ENCODE data around the gene KLK12. TPM values are rescaled to one million over a fixed set of nuclear protein-coding genes. Genes with fewer than 3 reads are reported as not detected.

KLK12 gene
- total RNA-seq, result not detected in 2 replicates

- no peak for DNase-seq (ENCODE audit: low read depth, low spot score)
These were observed at the start of gene KLK12 for GRCh38 chr19:51034704-51035103. Gene KLK12 (minus strand): TSS chr19:51035002. CDS start chr19:51034621, 381 bp downstream.

DNA sequence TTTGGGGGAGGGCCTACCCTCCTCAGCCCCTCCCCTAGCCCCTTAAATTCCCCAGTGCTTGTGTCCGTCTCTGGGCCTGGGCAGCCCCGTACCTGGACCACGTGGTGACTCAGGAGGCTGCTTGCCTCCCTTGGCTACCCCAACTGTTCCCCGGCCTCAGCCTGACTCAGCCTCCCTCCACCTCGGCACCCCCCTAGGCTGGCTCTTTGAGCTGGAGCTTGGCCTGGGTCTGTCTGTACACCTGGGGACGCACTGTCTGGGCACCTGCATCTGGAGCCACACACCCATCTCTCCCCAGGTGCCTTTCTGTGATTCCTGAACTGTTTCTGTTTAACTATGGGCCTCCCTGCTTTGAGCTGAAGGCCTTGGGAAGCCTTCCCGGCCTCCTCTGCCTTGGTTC lies 49.7 kb upstream of the KLK12 start:
- no peak for DNase-seq (ENCODE audit: low read depth, low spot score)

DNA sequence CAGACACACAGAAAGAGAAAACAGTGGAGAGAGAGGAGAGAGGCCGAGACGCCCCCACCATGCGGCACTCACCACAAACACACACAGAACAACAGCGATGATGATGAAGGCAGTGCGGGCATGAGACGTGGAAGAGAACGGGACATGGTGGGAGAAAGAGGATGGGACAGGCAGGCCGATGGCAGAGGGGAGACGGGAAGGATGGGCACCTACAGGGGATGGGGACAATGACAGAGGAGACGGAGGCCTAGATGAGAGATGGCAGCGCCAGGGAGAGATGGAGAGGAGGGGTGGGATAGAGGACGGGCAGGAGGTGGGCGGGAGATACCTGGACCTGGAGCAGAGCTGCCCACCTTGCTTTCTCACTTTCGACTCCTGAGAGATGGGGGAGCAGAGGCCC lies 49.0 kb upstream of the KLK12 start:
- no peak for DNase-seq (ENCODE audit: low read depth, low spot score)

DNA sequence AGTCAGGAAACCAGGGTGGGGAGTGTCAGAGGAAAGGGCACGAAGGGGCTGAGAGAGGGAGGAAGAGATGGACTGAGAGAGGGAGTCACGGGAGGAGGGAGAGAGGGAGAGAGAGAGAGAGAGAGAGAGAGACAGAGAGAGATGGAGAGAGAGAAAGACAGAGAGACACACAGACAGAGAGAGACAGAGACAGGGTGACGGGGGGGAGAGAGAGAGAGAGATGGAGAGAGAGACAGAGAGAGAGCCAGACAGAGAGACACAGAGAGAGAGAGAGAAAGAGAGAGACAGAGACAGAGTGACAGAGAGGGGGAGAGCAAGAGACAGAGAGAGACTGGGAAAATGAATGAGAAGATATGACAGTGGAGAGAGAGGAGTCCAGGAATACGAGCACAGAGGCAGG lies 48.4 kb upstream of the KLK12 start:
- no peak for DNase-seq (ENCODE audit: low read depth, low spot score)

DNA sequence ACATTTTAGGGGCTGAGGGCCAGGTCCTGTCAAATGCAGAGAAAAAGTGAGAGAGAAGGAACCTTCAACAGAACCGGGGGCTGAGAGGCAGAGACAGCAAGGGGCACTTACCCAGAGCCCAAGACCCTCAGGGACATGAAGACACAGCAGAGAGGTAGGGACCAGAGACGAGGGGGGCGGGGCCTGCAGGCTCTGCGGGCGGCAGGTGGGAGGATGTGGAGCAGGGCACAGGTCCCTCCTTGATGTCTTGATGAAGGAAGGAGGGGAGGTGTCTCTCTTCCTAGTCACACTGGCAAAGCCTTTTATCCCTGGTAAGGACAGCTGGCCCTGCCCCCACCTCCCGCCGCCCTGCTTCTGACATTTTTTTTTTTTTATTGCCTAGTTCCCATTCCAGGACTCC lies 47.8 kb upstream of the KLK12 start, which contains the start of gene KLK14:
Gene KLK14, minus strand, starts transcription at position 277 of the 400 bp plus-strand sequence. Its CDS starts 273 bp downstream, at position 4.
- DNase-seq (ENCODE audit: low read depth, low spot score), result no peak

GRCh38 chr19:51081476-51081875 lies 46.7 kb upstream of the KLK12 start:
- DNase-seq (ENCODE audit: low read depth, low spot score), result no peak

GRCh38 chr19:51079481-51080110 lies 44.8 kb upstream of the KLK12 start:
- no peak for DNase-seq (ENCODE audit: low read depth, low spot score)

GRCh38 chr19:51078731-51079130 lies 43.9 kb upstream of the KLK12 start:
- no peak for DNase-seq (ENCODE audit: low read depth, low spot score)

DNA sequence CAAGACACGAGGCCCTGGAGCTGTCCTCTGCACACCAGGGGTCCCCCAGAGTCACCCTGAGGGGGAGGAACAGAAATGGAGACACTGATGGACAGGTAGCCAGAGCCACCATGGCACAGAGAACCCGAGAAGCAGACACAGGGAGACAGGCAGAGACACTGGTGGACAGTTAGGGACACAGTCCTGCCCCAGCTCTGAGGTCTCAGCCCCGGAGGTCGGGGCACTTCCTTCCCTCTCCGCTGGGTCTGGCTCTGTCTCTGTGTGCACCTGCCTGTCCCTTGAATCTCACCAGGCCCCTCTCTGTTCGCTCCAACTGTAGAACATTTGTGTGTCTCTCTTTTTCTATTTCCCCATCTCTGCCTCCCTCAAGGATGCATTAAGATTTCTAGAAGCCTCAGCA lies 43.3 kb upstream of the KLK12 start:
- no peak for DNase-seq (ENCODE audit: low read depth, low spot score)

GRCh38 chr19:51076631-51077213 lies 41.9 kb upstream of the KLK12 start:
- DNase-seq (ENCODE audit: low read depth, low spot score), result no peak

DNA sequence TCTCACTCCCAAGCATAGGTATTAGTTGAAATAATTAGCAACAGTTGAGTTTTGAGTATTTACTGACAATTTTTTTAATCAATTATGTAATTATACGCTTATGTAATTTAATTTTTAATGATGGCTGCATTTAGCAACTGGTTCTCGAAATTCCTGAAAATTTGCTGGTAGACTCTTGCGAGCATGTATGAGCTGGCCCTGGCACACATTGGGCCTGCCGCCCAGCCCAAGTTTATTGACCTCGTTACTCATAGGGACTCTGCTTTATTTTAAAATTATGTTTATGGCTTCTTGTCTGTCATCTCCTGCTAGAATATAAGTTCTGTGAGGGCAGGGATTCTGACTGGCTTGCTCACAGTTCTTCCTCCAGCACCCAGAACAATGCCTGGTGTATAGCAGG lies 41.2 kb upstream of the KLK12 start:
- DNase-seq (ENCODE audit: low read depth, low spot score), result no peak

DNA sequence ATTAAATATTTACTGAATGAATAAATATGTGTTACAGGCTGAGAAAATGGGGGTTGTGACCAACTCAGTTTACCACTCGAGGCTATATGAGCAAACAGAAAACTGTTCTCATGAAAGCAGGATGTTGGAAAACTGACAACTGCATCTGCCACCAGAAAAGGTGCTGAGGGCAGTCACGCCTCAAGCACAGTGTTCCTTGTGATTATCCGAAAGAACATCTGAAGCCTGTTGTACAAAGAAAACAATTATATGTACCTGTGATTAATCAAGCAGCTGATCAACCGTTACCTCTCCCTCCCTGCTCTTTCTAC lies 36.2 kb upstream of the KLK12 start:
- DNase-seq (ENCODE audit: low read depth, low spot score), result no peak

DNA sequence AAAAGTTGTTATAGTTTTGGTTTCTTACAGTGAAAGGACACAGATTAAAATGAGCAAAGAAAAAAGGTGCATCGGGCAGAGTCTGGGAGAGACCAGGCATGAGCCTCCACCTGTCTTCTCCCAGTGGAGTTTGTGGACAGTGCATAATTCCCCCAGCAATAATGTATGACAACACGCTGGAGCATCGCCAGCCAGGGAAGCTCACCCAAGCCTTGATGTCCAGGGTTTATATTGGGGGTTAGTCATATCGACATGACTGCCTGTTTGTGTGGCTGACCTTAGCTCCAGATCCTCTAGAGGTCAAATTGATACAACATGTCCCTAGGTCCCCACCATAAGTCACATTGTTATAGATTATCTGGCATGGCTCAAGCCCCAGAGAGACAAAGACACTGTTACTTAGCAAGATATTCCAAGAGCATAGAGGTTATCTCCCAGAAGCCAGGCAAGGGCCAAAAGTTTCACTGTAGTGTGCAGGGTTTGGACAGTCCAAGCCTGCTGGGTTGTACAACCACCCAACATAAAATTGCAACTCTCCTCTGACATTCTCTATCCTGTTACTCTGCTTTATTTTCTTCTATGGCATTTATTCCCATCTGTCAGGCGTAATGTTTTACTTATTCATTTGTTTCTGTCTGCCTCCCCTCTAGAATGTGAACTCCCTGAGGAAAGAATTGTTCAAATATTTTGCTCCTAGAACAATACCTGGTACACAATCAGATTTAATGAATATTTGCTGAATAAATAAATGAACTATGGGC lies 35.7 kb upstream of the KLK12 start:
- no peak for DNase-seq (ENCODE audit: low read depth, low spot score)

- no peak for DNase-seq (ENCODE audit: low read depth, low spot score)
These were observed 31.8 kb upstream of the KLK12 start for GRCh38 chr19:51066393-51067186.

- no peak for DNase-seq (ENCODE audit: low read depth, low spot score)
These were observed 30.6 kb upstream of the KLK12 start for GRCh38 chr19:51065221-51065960.

DNA sequence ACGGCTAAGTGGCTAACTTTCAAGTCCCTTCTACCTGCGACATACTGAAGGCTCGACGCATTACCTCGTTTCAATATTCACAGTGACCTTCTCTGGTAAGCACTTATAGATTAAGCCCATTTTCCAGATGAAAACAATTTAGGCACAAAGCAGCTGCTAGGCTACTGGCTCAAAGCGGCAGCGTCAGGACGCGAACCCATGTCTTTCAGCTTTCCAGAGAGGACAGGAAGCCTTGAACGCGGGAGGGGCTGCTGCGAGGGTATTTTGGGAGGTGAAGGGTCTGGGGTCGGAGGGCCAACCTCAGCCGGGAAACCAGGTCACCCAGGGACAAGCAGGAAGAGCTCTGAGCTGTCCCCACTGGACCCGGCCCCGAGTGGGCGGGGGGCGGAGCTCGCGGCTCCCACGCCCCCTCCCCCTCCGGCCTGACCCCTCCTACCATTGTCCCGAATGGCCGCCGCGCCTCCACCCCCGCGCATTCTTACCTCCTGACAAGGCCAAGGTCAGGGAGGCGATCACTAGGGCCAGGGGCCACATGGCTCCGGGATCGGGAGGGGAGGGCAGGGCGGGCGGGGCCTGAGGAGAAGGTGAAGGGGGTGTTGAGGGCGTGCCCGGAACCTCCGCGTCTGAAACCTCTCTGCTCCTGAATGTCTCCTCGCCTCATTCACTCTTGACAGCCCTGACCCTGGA lies 29.9 kb upstream of the KLK12 start, which contains the start of gene KLK13:
Gene KLK13, minus strand, starts transcription at position 559 of the 687 bp plus-strand sequence. Its CDS starts 25 bp downstream, at position 534.
- no peak for DNase-seq (ENCODE audit: low read depth, low spot score)

DNA sequence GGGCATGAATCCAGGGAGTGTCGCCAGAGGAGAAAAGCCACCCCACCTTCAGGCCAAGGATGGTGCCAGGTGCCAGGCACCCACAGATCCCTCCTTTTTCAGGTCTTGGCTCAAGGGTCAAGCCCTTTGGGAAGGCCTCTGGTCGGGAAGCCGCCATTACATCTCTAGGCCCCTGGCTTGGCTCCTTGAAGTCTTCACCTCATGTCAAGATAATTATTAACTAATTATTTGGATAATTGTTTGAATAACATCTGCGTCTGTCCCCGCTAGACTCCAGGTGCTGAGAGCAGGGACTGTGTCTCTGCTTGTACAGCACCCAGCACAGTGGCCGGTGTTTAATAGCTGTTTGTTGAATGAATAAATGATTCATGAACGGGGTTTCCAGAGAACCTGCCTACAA lies 28.9 kb upstream of the KLK12 start:
- no peak for DNase-seq (ENCODE audit: low read depth, low spot score)

DNA sequence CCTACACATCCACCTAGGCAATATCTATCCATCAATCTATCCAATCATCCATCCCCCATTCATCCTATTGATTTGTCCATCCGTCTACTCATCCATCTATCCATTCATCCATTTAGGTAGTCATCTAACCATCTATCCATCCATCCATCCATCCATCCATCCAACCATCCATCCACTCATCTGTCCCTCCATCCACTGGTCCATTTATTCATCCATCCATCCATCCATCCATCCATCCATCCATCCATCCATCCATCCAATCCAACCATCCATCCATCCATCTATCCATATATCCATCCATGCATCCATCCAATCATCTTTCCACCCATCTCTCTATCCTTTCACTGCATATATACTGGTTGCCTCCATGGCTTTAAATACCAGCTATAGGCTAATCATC lies 26.2 kb upstream of the KLK12 start:
- DNase-seq (ENCODE audit: low read depth, low spot score), result no peak

GRCh38 chr19:51060336-51060735 lies 25.5 kb upstream of the KLK12 start:
- no peak for DNase-seq (ENCODE audit: low read depth, low spot score)

DNA sequence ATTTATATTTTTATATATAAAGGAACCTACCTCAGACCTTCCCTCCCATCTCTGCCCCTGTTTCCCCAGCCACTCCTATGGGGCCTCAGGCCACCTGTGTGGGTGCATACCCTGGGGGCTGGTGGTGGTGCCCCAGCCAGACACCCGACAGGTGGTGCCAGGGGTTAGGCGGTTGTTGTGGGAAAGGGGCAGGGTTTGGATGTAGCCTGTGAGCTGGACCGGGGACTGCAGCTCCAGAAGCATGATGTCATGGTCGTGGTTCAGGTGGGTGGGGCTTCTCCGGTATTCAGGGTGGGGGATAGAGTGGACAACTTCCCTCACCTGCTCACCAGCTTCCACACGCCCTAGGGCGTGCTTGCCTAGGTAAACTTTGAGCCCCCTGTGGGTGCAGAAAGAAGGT lies 24.9 kb upstream of the KLK12 start:
- DNase-seq (ENCODE audit: low read depth, low spot score), result no peak

- no peak for DNase-seq (ENCODE audit: low read depth, low spot score)
These were observed 21.1 kb upstream of the KLK12 start for GRCh38 chr19:51055866-51056265.
